BLaER1 (cell line): ENCODE results near the gene MAPK8IP1.
A peak's percentile ranks its signal among the peaks of the same experiment; 100 is the strongest.

Source experiments
- H3K27ac ChIP-seq: shearing (Covaris generic); formaldehyde crosslinking; 2 replicates; pipeline ENCODE4 v1.8.1; 2022
- H3K27me3 ChIP-seq: shearing (Covaris generic); formaldehyde crosslinking; 2 replicates; pipeline ENCODE4 v1.8.1; 2022
- H3K36me3 ChIP-seq: shearing (Covaris generic); formaldehyde crosslinking; 2 replicates; pipeline ENCODE4 v1.8.1; 2022
- H3K4me1 ChIP-seq: shearing (Covaris generic); formaldehyde crosslinking; 2 replicates; pipeline ENCODE4 v1.8.1; 2022
- H3K4me2 ChIP-seq: shearing (Covaris generic); formaldehyde crosslinking; 2 replicates; pipeline ENCODE4 v1.8.1; 2022
- H3K4me3 ChIP-seq: shearing (Covaris generic); formaldehyde crosslinking; 2 replicates; pipeline ENCODE4 v1.8.1; 2022
- H3K9ac ChIP-seq: shearing (Covaris generic); formaldehyde crosslinking; 2 replicates; pipeline ENCODE4 v1.8.1; 2022
- H3K9me3 ChIP-seq: shearing (Covaris generic); formaldehyde crosslinking; 2 replicates; pipeline ENCODE4 v1.8.1; 2022
- H4K20me1 ChIP-seq: shearing (Covaris generic); formaldehyde crosslinking; 2 replicates; pipeline ENCODE4 v1.8.1; 2022
- Cebpa-rat ChIP-seq: shearing (Covaris generic); IDR thresholded peaks from 2 replicates; pipeline ENCODE4 v1.8.1; 2022

MAPK8IP1 gene

GRCh38 chr11:45876401-45876800 is 9.1 kb upstream of the MAPK8IP1 start:
- Histone ChIP-seq H3K4me1 (peaks cover 19% of the 10 kb centered on the region), H3K9ac (no peak overlapping the region), H3K27me3 (no peaks in the 10 kb centered on the region), H3K4me3 (no peak overlapping the region), H3K27ac (no peak overlapping the region), H3K4me2 (no peak overlapping the region), H4K20me1 (peaks cover 62% of the 10 kb centered on the region), H3K36me3 (peaks cover 88% of the 10 kb centered on the region), H3K9me3 (no peaks in the 10 kb centered on the region)
- no peak for TF ChIP-seq Cebpa-rat

GRCh38 chr11:45877221-45877620 is 8.2 kb upstream of the MAPK8IP1 start:
- no peak for TF ChIP-seq Cebpa-rat
- H4K20me1 ChIP-seq = peaks cover 62% of the 10 kb centered on the region
- H3K9ac ChIP-seq = no peak overlapping the region
- peaks cover 92% of the 10 kb centered on the region for H3K36me3 ChIP-seq
- no peaks in the 10 kb centered on the region for H3K27me3 ChIP-seq
- peaks cover 11% of the 10 kb centered on the region for H3K4me1 ChIP-seq
- no peak overlapping the region for H3K27ac ChIP-seq
- no peaks in the 10 kb centered on the region for H3K9me3 ChIP-seq
- no peak overlapping the region for H3K4me2 ChIP-seq
- H3K4me3 ChIP-seq = no peak overlapping the region

DNA sequence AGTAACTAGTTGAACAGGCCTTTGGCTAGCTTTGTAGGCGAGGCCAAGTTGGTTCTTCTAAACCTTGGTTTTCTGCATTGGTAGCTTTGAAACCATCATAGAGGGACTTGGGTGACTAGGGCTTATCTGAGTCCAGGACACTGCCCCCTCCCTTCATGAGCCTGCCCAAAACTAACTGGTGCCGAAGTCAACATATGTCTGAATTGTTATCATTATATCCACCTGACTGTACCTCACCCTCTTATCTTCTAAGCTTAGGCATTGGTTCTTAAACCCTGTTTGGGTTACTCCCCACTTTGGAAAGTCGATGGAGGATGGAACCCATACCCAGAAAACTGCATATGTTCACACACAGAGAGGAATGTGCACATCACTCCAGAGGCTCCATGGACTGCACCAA is 7.6 kb upstream of the MAPK8IP1 start:
- H3K4me1 ChIP-seq = peaks cover 4% of the 10 kb centered on the region
- H3K9me3 ChIP-seq = no peaks in the 10 kb centered on the region
- peaks cover 93% of the 10 kb centered on the region for H3K36me3 ChIP-seq
- H3K27ac ChIP-seq = no peak overlapping the region
- no peaks in the 10 kb centered on the region for H3K27me3 ChIP-seq
- H3K9ac ChIP-seq = no peak overlapping the region
- H3K4me3 ChIP-seq = no peak overlapping the region
- no peak for TF ChIP-seq Cebpa-rat
- H3K4me2 ChIP-seq = no peak overlapping the region
- H4K20me1 ChIP-seq = peaks cover 62% of the 10 kb centered on the region

GRCh38 chr11:45879803-45880686 is 5.4 kb upstream of the MAPK8IP1 start:
- no peak overlapping the region for H3K27ac ChIP-seq
- no peak for TF ChIP-seq Cebpa-rat
- no peak overlapping the region for H3K4me3 ChIP-seq
- no peaks in the 10 kb centered on the region for H3K9me3 ChIP-seq
- peaks cover 73% of the 10 kb centered on the region for H3K36me3 ChIP-seq
- H3K4me2 ChIP-seq = no peak overlapping the region
- H3K9ac ChIP-seq = no peak overlapping the region
- peaks cover 2% of the 10 kb centered on the region; the same call in 1 of the 2 replicates for H3K4me1 ChIP-seq
- no peaks in the 10 kb centered on the region for H3K27me3 ChIP-seq
- peaks cover 81% of the 10 kb centered on the region for H4K20me1 ChIP-seq

GRCh38 chr11:45880772-45881570 is 4.5 kb upstream of the MAPK8IP1 start:
- H3K36me3 ChIP-seq = peaks cover 63% of the 10 kb centered on the region
- H3K4me2 ChIP-seq = no peak overlapping the region
- no peak overlapping the region for H3K9ac ChIP-seq
- no peak overlapping the region for H3K4me3 ChIP-seq
- H3K27ac ChIP-seq = no peak overlapping the region
- peaks cover 8% of the 10 kb centered on the region for H3K4me1 ChIP-seq
- H4K20me1 ChIP-seq = peaks cover 79% of the 10 kb centered on the region
- no peaks in the 10 kb centered on the region; the same call in 1 of the 2 replicates for H3K27me3 ChIP-seq
- no peak for TF ChIP-seq Cebpa-rat
- H3K9me3 ChIP-seq = no peaks in the 10 kb centered on the region

DNA sequence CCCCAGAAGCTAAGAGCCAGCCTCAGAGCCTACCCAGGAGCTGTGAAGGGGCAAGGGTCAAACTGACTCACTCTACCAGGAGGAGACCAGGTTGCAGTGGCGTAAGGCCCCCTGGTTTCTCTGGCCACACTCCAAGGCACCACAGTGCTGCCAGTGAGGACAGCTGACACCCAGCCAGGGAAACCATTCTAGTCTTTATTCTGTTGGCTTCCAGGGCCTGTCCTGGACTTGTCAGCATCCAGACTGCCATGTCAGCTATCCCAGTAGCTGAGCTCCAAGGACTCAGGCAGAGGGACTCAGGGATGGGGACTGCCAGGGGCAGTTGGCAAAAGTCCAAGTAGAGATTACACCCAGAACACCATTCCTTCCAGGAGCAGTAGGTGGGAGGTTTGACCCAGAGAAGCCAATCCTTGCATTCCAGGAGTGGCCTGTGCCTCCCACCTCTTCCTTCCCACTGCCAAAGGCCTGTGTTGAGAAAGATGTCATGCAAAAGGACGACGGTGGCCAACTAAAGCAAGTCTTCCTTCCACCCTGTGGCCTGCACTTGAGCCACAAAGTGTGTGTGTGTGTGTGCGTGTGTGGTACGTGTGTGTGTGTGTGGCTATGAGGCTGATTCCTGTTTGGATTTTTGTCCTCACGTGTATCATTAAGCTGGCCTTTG is 3.6 kb upstream of the MAPK8IP1 start:
- H3K9ac ChIP-seq = no peak overlapping the region
- no peak for TF ChIP-seq Cebpa-rat
- peaks cover 10% of the 10 kb centered on the region for H3K4me1 ChIP-seq
- no peak overlapping the region for H3K4me3 ChIP-seq
- H3K4me2 ChIP-seq = no peak overlapping the region
- peaks cover 81% of the 10 kb centered on the region for H4K20me1 ChIP-seq
- no peak overlapping the region for H3K27ac ChIP-seq
- peaks cover 55% of the 10 kb centered on the region for H3K36me3 ChIP-seq
- H3K27me3 ChIP-seq = no peaks in the 10 kb centered on the region; the same call in 1 of the 2 replicates
- H3K9me3 ChIP-seq = no peaks in the 10 kb centered on the region

- no peaks in the 10 kb centered on the region for H3K9me3 ChIP-seq
- TF ChIP-seq Cebpa-rat = no peak
- peaks cover 32% of the 10 kb centered on the region for H3K36me3 ChIP-seq
- peak overlapping the region; percentile 58 for H3K4me2 ChIP-seq
- H3K4me3 ChIP-seq = 0 out of 2 replicates have a peak overlapping the region, but pooled peaks have one; percentile 70
- no peak overlapping the region for H3K9ac ChIP-seq
- peaks cover 10% of the 10 kb centered on the region for H3K4me1 ChIP-seq
- no peak overlapping the region for H3K27ac ChIP-seq
- peaks cover 81% of the 10 kb centered on the region for H4K20me1 ChIP-seq
- H3K27me3 ChIP-seq = no peaks in the 10 kb centered on the region; the same call in 1 of the 2 replicates
These were observed 760 bp upstream of the MAPK8IP1 start for GRCh38 chr11:45884596-45885185.

- no peaks in the 10 kb centered on the region for H3K9me3 ChIP-seq
- H4K20me1 ChIP-seq = peaks cover 66% of the 10 kb centered on the region
- H3K4me2 ChIP-seq = peak overlapping the region; percentile 77
- H3K27ac ChIP-seq = no peak overlapping the region
- H3K4me1 ChIP-seq = peaks cover 10% of the 10 kb centered on the region
- H3K36me3 ChIP-seq = peaks cover 18% of the 10 kb centered on the region
- no peak for TF ChIP-seq Cebpa-rat
- no peak overlapping the region for H3K9ac ChIP-seq
- H3K4me3 ChIP-seq = peak overlapping the region; percentile 70
- no peaks in the 10 kb centered on the region; the same call in 1 of the 2 replicates for H3K27me3 ChIP-seq
These were observed 670 bp downstream of the MAPK8IP1 start for GRCh38 chr11:45885921-45886721.
